ENCODE data around the gene GRAMD2A.
A peak's percentile ranks its signal among the peaks of the same experiment; 100 is the strongest.

GRAMD2A gene

GRCh38 chr15:72167445-72167844 is 30.1 kb downstream of the GRAMD2A start:
- DNase-seq (ENCODE audit: low read depth), result no peak

GRCh38 chr15:72166716-72167417 is 30.7 kb downstream of the GRAMD2A start:
- no peak for DNase-seq (ENCODE audit: low read depth)

GRCh38 chr15:72163719-72164118 is 33.9 kb downstream of the GRAMD2A start:
- DNase-seq (ENCODE audit: low read depth), result no peak

- no peak for DNase-seq (ENCODE audit: low read depth)
Measured at GRCh38 chr15:72162569-72162968, 35.0 kb downstream of the GRAMD2A start.

- DNase-seq (ENCODE audit: low read depth), result no peak
Measured at GRCh38 chr15:72161361-72162132, 36.0 kb downstream of the GRAMD2A start.

GRCh38 chr15:72160696-72161245 is 36.8 kb downstream of the GRAMD2A start:
- DNase-seq (ENCODE audit: low read depth), result no peak

GRCh38 chr15:72156928-72157327 is 40.7 kb downstream of the GRAMD2A start:
- DNase-seq (ENCODE audit: low read depth), result no peak

- peak; percentile 67 for DNase-seq (ENCODE audit: low read depth)
Measured at GRCh38 chr15:72155635-72156616, 41.7 kb downstream of the GRAMD2A start.

- DNase-seq (ENCODE audit: low read depth), result no peak
Measured at GRCh38 chr15:72155003-72155621, 42.5 kb downstream of the GRAMD2A start.

GRCh38 chr15:72154316-72154715 is 43.3 kb downstream of the GRAMD2A start:
- no peak for DNase-seq (ENCODE audit: low read depth)

- DNase-seq (ENCODE audit: low read depth), result no peak
Measured at GRCh38 chr15:72153269-72154000, 44.2 kb downstream of the GRAMD2A start.

- DNase-seq (ENCODE audit: low read depth), result no peak
Measured at GRCh38 chr15:72147418-72147817, 50.2 kb downstream of the GRAMD2A start.

- no peak for DNase-seq (ENCODE audit: low read depth)
Measured at GRCh38 chr15:72146934-72147333, 50.7 kb downstream of the GRAMD2A start.

- no peak for DNase-seq (ENCODE audit: low read depth)
Measured at GRCh38 chr15:72146221-72146620, 51.4 kb downstream of the GRAMD2A start.

GRCh38 chr15:72141171-72142084 is 56.2 kb downstream of the GRAMD2A start:
- DNase-seq (ENCODE audit: low read depth), result no peak

- no peak for DNase-seq (ENCODE audit: low read depth)
Measured at GRCh38 chr15:72140088-72140487, 57.5 kb downstream of the GRAMD2A start.

- DNase-seq (ENCODE audit: low read depth), result no peak
Measured at GRCh38 chr15:72139667-72140066, 57.9 kb downstream of the GRAMD2A start.

GRCh38 chr15:72136170-72137051 is 61.2 kb downstream of the GRAMD2A start:
- DNase-seq (ENCODE audit: low read depth), result no peak

- no peak for DNase-seq (ENCODE audit: low read depth)
Measured at GRCh38 chr15:72135719-72136118, 61.9 kb downstream of the GRAMD2A start.
